GM19397 (cell line): Measurements from ENCODE around the gene TTYH2.

Experiments
- ATAC-seq: cut with Tn5 transposase; IDR thresholded peaks from one replicate; pipeline ENCODE4 v1.9.1; 2021; ENCODE audit warnings: mild to moderate bottlenecking, moderate library complexity; ENCODE audit not compliant: unreplicated experiment

Gene TTYH2

DNA sequence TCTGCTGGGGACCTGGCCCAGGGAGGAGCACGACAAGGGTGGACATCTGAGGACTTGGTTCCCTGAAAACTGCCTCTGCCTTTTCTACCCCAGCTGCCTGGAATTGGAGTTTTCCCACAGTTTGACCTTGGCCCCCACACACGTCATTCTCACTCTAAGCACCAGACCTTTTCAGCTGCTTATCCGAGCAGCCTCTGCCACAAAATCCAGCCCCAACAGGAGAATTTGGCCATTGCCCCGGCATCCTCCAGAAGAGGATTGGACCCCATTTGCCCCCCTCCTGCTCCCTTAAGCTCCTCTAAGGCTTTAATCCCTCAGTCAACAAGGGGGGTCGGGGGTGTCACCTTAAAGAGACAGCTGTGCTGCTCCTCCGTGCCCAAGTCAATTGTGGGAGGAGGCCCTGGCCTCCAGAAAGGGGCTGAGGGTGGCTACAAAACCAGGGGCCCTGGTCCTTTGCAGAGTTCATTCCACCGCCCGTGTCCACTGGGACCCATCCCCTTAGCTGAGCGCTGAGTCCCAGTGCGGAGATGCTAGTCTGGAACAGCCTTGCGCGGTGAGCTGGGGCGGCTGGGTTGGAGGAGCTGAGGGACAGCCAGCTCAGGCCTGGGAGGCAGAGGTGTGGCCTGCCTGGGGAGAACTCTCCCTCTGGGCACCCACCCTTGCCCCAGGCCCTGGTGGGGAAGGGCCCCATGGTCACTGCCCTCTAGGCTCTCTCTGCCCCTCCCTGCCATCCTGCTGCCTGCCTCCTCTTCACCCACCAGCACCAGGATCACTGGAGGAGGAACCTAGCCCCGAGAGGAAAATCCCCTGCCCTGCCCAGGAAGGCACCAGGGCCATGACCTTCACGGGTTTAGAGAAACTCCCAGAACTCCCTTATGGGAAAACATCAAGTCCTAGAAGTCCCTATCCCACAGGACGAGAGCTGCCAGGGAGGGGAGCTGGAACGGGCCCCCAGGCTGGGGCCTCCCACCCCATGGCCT is 18.8 kb downstream of the TTYH2 start:
- ATAC-seq, result no peak

DNA sequence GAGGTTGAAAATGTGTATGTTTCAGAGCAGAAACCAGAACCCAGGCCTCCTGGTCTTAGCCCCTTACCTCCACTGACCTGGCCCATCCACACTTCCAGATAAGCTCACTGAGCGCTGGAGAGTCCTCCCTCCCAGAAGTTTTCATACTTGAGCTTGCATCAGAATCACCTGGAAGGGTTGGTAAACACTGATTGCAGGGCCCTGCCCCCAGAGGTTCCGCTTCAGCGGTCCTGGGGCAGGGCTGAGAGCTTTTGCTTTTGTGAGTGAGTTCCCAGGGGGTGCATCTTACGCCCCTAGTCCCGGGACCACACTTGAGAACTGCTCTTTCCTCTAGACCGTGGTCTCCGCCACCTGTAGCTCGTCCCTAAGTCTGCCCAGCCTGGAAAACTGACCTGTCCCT is 20.6 kb downstream of the TTYH2 start:
- ATAC-seq, result no peak

DNA sequence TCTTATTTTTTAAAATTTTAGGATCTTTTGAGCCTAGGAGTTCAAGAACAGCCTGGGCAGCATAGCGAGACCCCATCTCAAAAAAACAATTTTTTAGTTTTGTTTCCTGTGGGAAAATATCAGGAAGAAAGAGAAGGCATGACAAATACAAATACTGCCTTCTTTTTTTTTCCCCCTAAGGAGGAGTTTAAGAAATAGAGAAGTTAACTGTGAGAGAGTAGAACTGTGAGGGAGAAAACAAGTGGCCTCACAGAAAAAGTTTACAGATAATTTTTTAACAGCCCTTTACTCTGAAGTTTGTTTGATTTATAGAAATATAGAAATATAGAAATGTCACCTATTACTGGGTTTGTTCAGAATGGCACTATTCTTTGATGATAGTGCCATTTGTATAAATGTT is 21.1 kb downstream of the TTYH2 start:
- ATAC-seq, result no peak

DNA sequence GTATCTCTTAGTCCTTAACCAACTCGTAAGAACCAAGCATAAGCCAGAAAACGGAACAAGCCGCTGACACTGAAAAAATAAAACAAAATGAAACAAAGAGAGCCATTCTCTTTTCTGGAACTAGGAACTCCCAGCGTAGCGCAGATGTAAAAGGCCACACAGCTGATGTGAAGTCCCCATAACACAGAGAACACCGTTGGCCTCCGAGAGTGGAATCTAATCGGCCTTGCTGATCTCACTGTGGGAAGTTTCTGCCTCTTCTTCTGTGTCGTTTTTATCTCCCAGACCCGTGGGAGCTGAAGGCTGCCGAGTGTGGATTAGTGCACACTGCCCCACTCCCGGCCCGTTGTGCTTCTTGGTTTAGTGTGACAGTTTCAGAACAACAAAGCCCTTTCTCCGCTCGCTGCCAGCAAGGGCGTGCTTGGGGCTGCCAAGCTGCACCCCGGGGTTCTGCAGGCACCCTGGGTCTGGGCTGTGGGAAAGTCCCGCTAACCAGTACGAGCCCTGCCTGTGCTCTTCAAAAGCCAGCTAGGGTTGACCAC is 21.7 kb downstream of the TTYH2 start:
- ATAC-seq, result no peak

DNA sequence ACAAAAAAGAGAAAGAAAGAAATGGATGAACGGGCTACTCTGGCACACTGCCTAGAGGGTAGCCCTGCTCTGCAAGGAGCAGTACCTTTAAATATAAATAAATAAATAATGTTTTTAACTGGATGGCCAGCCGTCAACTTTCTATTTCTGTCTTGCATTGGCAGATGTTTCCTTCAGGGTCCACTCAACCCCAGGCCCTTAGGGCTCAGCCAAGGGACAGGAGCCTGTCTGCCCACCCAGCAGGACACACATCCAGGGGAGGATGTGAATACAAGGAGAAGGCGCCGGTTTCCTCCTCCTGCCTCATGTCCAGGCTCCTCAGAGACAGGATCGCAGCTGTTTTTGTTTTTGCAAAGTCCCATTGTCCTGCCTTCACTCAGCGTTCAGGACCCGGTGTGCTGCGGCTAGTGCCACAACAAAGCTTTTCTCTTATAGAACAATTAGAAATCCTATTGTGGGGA is 22.6 kb downstream of the TTYH2 start:
- ATAC-seq, result no peak

DNA sequence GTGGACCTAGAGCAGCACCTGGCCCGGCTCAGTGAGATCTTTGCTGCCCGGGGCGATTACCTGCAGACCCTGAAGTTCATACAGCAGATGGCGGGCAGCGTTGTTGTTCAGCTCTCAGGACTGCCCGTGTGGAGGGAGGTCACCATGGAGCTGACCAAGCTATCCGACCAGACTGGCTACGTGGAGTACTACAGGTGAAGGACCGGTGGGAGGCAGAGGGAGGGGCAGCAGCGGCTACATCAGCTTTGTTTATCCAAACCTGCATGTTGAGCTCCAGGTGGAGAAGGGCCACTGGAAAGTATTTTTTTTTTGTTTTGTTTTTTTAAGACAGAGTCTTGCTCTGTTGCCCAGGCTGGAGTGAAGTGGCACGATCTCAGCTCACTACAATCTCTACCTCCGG is 23.9 kb downstream of the TTYH2 start:
- ATAC-seq, result no peak

DNA sequence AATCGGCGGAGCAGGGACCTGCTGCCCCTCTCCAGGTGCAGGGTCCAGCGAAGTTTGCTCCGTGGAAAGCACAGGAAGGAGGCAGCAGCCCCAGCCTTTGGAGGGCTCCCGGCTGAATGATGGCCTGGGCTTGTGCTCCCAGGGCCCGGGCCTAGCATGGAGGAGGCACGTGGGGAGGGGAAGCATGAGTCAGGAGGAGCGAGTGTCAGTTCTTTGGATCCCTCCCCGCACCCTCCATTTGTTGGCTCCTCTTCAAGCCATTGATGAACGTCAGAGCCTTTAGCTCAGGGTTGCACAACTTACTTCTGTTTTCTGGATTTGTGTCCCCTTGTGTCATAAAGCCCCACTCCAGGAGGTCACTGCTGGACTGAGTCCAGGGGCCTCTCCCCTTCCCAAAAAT is 25.8 kb downstream of the TTYH2 start:
- ATAC-seq, result no peak

DNA sequence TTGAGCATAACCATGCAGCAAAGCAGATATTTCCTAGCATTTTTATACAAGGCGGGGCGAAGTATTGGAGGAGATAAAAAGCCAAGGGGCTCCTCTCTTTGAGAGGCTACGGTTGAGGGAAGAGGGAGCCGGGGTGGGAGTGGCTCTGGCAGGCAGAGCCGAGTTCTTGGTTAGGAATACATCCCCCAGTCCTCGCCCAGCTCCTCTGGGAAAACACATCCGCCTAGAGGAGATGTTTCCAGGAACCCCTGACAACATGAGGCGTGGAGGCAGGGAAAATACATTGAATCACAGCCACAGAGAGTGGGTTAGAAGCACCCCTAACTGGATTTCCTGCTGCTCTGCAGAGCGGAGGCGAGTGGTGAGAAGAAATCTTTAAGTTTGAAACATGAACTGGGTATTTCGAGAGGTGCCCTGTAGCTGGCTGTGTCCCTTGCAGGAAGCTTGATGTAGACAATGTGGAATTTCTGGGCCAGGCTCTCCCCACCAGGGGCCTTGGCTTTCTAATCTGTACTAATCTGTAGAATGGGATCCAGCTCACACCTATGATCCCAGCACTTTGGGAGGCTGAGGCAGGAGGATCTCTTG is 27.3 kb downstream of the TTYH2 start:
- ATAC-seq, result no peak

DNA sequence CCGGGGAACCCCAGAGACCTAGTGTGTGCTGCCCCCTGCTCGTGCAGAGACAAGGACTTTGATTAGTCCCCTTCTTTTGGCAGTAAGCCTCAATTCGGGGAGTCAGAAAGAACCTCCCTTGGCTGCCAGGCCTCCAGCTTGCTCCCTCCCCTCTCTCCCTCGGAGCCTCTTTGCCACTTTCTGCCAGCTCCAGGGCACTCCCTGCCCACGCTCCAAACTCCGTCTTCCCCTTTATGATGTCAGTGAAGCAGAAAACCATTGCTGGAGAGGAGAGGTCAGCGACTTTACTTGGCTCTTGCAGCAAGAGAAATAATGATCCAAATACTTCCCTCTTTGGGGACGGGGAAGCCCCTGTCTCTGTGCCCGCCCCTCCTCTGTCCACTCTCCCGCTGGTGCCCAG is 28.1 kb downstream of the TTYH2 start:
- no peak for ATAC-seq

DNA sequence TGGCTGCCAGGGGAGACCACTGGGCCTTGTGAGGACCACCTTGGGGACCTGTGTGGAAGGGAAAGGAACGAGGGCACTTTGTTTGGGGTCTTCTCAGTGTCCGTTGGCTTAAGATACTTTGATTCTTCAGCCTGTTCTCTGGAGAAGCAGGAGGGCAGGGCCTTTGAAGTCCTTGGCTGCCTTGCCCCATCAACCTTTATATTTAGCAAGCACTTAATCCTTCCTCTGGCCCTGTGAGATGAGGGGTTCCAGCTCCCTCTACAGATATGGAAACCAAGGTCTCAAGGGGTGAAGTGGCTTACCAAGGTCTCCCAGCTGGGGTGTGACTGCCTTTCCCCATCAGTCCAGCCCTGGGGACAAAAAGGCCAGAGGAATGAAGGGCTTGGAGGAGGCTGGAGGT is 28.5 kb downstream of the TTYH2 start:
- no peak for ATAC-seq

DNA sequence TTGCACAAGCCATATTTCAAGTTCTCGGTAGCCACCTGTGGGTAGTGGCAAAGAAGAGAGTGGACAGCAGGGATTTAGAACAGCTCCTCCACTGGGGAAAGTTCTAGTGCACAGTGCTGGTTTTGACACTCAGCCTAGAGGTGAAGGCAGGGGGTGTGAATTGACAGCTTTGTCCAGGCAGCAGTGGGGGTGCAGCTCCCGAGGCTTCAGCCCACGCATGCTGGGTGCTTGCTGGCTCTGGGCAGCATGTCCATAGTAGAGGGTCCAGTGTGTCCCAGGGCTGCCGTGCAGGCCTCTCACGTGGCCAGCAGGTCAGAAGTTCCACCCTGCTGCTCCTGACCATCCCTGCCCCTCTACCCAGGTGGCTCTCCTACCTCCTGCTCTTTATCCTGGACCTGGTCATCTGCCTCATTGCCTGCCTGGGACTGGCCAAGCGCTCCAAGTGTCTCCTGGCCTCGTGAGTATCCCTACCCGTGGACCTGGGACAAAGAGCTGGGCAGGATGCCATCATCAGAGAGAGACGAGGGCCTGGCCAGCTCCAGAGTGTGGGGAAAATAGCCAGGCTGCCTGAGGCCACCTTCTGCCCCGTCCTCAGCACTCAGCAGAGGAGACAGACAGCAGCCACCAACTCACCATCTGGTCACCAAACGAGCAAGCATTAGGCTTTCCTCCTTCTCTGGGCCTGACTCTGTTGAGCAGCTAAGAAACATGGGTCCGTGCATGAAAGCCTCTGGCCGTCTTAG is 29.8 kb downstream of the TTYH2 start:
- ATAC-seq, result no peak

DNA sequence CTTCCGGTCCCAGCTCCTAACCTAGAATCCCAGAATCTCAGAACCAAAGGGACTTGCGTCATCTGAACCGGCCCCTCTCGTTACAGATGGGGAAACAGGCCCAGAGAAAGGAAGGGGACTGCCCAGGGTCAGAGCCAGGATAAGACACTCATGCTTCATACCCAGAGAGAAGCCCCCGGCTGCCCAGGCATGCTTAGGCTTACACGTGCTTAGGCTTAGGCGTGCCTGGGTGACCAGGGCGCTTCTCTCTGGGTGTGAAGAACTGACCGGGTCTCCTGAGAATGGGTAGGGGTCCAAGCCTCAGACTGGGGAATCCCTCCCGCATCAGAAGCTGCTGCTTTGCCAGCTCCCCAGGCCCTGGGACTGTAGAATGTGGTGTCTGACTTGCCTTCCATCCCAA is 30.8 kb downstream of the TTYH2 start:
- no peak for ATAC-seq

DNA sequence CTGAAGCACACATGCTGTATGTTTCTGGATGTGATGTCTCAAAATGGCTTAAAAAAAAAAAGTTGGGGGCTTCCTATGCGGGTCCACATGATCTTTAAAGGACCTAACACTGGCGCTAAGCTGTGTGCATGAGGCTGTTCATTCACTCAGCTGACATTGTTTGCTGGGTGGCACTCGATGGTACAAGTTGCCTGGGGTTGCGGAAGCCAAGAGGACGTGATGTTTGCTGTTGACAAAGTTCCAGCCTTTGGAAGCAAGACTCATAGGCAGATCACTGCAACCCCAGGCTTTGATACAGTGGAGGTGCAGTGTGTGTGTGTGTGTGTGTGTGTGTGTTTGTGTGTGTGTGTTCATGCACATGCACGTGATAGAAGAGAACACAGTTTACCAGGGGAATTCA is 31.2 kb downstream of the TTYH2 start:
- no peak for ATAC-seq

DNA sequence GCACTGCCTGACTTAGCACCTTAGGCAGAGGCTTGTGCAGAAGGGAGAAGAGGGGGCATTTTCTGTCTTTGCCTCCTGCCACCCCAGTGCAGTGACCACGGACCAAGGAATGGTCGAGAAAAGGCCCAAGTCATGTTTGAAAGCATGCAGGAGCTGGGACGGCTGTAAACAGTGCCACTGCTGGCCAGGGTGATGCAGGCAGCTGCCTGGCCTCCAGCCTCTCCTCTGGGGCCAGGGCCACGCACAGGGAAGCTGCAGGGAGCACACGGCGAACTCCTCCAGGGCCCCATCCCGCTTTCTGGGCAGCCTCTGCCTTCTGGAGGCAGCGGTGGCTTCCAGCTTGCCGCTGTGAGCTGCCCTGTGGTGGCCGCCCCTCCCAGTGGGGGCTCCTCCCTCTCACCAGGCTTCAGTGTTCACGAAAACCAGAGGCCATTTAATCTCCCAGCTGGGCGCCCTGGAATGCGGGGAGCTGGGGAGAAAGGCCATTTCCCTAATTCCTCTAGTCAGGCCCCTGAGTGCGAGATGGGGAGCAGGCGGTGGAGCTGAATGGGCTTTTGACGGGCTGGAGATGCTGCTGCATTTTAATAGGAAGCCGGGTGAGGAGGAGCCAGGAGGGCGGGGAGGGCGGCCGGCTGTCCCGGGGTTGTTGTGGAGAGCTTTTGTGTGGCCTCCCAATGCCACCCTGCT is 31.9 kb downstream of the TTYH2 start:
- no peak for ATAC-seq

DNA sequence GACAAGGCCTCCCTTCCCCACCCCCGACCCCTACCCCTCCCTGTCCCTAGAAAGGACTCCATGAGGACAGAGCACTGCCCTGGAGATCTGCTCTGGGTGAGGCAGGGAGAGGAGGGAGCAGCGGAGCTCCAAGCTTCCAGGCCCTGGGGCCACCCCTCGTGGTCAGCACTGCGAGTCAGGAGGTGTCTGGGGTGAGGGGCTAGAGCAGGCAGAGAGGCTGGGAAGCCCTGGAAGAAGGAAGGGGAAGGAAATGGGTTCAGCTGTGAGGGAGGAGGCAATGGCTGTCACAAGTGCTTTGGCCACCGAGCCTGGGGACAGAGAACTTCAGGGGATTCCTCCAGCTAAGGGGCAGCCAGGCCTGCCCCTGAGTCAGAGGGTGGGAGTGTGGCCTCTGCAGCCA is 32.5 kb downstream of the TTYH2 start:
- ATAC-seq, result no peak

DNA sequence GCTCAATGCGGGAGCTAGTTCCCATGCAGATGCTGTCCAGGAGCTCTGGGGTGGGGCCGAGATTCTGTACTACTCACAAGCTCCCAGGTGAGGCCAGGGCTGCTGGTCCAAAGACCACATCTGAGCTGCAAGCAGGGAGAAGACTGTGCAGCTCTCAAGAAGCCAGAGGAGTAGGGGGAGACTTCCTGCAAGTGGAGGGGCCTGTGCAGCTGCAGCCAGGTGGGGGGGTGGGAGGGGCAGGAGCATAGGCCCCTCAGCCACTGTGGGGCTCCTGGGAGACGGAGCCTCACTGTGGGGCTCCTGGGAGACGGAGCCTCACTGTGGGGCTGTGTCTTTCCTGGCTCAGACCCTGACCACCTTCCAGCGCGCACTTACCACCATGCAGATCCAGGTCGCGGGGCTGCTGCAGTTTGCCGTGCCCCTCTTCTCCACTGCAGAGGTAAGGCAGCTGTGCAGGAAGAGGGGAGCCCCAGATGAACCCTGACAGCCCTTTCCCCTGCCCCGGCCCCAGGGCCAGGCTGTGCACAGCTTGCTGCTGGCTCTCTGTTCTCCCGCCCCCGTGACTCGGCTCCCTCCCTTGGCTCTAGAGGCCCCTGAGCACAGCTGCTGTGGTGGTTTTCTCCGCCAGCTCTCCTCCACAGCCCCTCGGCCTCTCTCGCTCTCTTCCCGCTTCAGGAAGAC is 36.4 kb downstream of the TTYH2 start:
- no peak for ATAC-seq

DNA sequence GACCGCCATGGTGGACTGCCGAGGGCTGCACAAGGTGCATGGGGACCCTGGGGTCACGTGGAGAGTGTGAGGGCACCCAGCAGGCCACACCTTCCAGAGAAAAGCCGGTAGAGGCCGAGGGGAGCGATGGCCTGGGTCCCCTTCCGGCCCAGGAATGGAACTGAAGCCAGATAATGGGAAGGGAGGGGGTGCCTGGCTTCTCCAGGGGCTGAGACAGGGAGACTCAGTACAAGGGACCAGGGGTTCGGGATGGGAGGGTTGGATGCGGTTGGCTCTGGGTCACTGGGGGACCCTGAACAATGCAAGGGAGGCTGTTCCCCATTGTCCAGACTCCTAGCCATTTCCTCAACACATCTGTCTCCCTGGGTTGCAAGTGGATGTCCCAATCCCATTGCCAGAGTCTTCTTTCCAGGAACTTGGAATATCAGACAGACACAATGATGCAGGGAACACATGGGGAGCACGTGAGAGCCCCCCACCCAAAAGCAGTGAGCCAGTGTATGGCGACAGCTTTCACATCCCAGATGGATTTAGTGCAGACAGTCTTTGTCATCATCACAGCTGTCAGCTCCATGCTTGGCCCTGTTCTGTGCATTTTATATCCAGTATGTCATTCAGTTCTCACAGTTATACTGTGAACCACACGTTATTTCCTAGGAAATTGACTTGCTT is 37.1 kb downstream of the TTYH2 start:
- no peak for ATAC-seq

DNA sequence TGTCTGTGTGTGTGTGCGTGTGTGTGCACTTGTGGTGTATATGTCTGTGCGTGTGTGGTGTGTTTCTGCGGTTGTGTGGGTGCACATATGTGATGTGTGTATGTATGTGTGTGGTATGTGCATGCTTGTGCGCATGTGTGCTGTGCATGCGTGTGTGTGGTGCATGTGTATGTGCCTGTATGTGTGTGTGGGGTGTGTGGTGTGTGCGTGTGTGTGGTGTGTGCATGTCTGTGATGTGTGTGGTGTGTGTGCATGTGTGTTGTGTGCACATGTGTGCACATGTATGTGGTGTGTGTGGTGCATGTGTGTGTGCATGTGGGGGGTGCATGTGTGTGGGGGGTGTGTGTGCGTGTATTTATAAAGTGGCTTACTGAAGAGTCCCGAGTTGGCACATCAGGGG is 37.7 kb downstream of the TTYH2 start:
- no peak for ATAC-seq

DNA sequence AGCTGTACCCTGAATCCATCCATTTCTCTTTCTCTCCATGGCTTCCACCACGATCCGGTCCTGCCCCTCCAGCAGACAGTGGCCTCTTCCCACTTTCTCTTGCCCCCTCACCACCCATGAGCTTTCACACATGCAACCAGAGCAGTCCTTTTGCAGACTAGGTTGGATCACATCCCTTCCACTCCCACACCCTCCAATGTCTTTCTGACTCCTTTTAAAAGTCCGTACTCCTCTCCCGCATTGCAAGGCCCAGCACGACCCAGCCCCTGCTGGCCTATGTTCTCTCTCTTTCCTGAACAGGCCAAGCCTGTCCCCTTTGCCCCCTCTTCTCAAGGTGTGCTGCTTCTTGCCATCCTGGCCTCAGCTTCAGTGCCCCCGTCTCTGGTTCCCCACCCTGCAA is 38.2 kb downstream of the TTYH2 start:
- ATAC-seq, result no peak

DNA sequence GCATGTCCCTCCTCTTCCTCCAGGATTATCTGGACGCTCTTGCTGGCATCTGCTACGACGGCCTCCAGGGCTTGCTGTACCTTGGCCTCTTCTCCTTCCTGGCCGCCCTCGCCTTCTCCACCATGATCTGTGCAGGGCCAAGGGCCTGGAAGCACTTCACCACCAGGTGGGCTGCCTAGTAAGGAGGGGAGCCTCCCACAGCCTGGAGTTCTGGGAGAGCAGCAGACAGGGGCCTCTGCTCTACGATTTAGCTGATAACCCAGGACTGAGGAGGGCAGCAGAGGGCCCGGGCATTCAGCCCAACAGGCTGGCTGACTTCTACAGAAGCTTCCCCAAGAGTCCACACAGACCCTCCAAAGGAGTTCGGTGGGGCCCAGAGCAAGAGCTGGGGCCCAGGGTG is 38.8 kb downstream of the TTYH2 start:
- no peak for ATAC-seq
